AG04450 (cell line): ENCODE data around the gene ELAC1. TPM values are rescaled to one million over a fixed set of nuclear protein-coding genes. Genes with fewer than 3 reads are reported as not detected.

Experiments
- CTCF ChIA-PET: fragments of 300-600, 350-600 bp; formaldehyde crosslinking; extraction: SDS; loops from one replicate; lab custom pipeline; 2022; ENCODE audit warnings: antibody characterized with exemption, inconsistent platforms; lab: Charles Lee
- POLR2A ChIA-PET: fragments of 350-600 bp; formaldehyde crosslinking; extraction: SDS; loops from one replicate; lab custom pipeline; 2021; ENCODE audit warnings: antibody characterized with exemption, inconsistent platforms; lab: Yijun Ruan, JAX
- DNase-seq: peaks from one replicate; pipeline ENCODE4 v3.0.0-alpha.2; 2011; ENCODE audit warnings: low read depth, low spot score
- H3K27ac ChIP-seq: one replicate; pipeline ENCODE4 v1.5.1; 2012; ENCODE audit warnings: low read depth, low read length, control low read depth
- H3K27me3 ChIP-seq: one replicate; pipeline ENCODE4 v1.6.0; 2012; ENCODE audit warnings: low read length; ENCODE audit not compliant: control insufficient read depth, insufficient read depth
- H3K4me3 ChIP-seq: 2 replicates; pipeline ENCODE4 v1.5.1; 2011; ENCODE audit warnings: mild to moderate bottlenecking, low read depth, low read length, control low read depth
- H3K9me3 ChIP-seq: 2 replicates; pipeline ENCODE4 v1.5.1; 2012; ENCODE audit warnings: low read length; ENCODE audit not compliant: control insufficient read depth, insufficient read depth
- polyA plus RNA-seq: library from polyadenylated mRNA; depleted of rRNA; stranded (reverse); fragments of >200 nt; gene quantifications from 2 replicates; pipeline ENCODE4 v1.2.3, GENCODE V29; 2011
- TF ChIP-seq, protein P1 (sequence below): IDR thresholded peaks from 2 replicates; pipeline ENCODE4 v1.5.1; 2011; ENCODE audit warnings: low read depth, low read length, control low read depth, inconsistent platforms

The ELAC1 gene
- polyA plus RNA-seq, 1 experiment = 9.1 TPM

DNA sequence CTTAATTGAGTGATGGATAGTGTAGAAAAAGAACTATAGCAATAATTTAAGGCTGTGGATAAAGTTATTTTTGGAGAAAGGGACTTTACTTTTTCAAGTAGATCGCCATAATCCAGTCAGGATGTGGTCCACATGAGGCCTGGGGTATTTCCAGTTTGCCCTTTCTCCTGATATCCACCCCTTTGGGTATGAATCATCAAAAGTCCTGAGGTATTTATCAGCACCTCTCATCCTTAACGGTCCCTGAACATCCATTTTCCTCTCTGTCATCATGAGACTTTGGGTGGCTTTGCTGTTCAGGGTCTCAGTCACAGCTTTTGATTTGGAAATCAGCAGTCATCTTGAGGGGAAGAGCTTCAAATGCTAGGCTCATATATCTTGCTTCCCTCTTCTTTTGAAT lies 39.3 kb upstream of the ELAC1 start:
- H3K9me3 ChIP-seq = no peaks in the 10 kb centered on the region
- no peak overlapping the region for H3K4me3 ChIP-seq
- no peaks in the 10 kb centered on the region for H3K27me3 ChIP-seq
- ChIA-PET POLR2A (no interaction called here), CTCF (no interaction called here)
- DNase-seq = no peak
- no peak overlapping the region for H3K27ac ChIP-seq
- TF ChIP-seq, protein P1, sequence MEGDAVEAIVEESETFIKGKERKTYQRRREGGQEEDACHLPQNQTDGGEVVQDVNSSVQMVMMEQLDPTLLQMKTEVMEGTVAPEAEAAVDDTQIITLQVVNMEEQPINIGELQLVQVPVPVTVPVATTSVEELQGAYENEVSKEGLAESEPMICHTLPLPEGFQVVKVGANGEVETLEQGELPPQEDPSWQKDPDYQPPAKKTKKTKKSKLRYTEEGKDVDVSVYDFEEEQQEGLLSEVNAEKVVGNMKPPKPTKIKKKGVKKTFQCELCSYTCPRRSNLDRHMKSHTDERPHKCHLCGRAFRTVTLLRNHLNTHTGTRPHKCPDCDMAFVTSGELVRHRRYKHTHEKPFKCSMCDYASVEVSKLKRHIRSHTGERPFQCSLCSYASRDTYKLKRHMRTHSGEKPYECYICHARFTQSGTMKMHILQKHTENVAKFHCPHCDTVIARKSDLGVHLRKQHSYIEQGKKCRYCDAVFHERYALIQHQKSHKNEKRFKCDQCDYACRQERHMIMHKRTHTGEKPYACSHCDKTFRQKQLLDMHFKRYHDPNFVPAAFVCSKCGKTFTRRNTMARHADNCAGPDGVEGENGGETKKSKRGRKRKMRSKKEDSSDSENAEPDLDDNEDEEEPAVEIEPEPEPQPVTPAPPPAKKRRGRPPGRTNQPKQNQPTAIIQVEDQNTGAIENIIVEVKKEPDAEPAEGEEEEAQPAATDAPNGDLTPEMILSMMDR = no peak

DNA sequence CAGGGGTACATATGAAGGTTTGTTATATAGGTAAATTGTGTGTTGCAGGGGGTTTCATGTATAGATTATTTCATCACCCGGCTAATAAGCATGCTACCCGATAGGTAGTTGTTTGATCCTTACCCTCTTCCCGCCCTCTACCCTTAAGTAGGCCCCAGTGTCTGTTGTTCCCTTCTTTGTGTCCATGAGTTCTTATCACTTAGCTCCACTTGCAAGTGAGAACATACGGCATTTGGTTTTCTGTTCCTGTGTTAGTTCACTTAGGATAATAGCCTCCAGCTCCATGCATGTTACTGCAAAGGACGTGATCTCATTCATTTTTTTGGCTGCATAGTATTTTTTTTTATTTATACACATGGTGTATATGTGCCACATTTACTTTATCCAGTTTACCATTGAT lies 34.2 kb upstream of the ELAC1 start:
- Histone ChIP-seq H3K4me3 (no peak overlapping the region), H3K27me3 (no peaks in the 10 kb centered on the region), H3K27ac (no peak overlapping the region), H3K9me3 (no peaks in the 10 kb centered on the region)
- POLR2A ChIA-PET = no interaction called here
- TF ChIP-seq, protein P1 = no peak
- CTCF ChIA-PET = no interaction called here
- no peak for DNase-seq

DNA sequence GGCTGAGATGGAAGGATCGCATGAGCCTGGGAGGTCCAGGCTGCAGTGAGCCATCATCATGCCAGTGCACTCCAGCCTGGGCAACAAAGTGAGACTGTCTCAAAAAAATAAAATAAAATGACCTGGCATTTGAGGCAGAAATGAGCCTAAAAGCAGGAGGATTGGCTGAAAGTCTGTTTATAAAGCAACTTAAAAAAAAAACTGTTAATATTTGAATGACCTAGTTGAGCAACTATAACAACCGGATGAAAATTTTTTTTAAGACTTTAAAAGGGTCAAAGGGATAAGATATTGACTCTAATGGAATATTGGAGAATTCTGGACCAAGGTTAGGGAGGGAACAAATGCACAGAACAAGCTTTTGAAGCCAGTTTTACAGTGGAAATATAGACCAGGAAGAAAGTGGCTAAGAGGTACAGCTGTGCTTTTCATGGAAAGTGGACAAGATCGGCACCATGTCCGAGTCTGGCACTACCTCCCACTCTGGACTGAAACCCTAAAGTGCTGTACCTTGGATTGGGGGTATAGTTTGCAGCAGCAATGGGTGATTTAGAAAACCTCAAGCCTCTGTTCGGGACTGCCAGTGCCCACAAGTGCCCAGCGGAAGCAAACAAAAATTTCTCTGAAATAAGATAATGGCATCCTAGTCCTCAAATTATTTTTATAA lies 33.2 kb upstream of the ELAC1 start:
- Histone ChIP-seq H3K27ac (no peak overlapping the region), H3K4me3 (no peak overlapping the region), H3K9me3 (no peaks in the 10 kb centered on the region), H3K27me3 (no peaks in the 10 kb centered on the region)
- CTCF ChIA-PET = no interaction called here
- POLR2A ChIA-PET = no interaction called here
- no peak for DNase-seq
- TF ChIP-seq, protein P1 = no peak

DNA sequence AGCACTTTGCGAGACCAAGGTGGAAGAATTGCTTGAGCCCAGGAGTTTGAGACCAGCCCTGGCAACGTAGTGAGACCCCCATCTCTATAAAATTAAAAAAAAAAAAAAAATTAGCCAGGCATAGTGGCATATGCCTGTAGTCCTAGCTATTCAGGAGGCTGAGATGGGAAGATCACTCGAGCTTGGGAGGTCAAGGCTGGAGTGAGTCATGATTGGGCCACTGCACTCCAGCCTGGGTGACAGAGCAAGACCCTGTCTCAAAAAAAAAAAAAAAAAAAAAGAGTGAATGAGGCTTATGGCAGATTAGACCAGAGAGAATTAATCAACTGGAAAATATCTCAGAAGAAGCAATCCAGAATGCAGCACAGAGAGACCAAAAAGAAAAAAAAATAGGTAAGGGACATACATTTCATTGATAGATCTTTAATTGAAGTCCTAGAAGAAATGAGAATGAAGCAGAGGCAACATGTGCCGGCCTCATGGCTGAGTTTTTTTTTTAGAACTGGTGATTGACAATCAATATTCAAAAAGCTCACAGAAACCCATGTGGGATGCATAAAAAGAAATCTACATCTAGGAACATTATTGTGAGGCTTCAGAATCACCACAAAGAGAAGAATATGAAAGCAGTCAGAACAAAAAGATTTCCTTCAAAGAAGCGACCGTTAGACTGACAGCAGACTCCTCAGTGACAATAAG lies 32.2 kb upstream of the ELAC1 start:
- no peak for DNase-seq
- Histone ChIP-seq H3K27me3 (no peaks in the 10 kb centered on the region), H3K27ac (no peak overlapping the region), H3K9me3 (no peaks in the 10 kb centered on the region), H3K4me3 (no peak overlapping the region)
- ChIA-PET POLR2A (no interaction called here), CTCF (no interaction called here)
- TF ChIP-seq, protein P1 = no peak

DNA sequence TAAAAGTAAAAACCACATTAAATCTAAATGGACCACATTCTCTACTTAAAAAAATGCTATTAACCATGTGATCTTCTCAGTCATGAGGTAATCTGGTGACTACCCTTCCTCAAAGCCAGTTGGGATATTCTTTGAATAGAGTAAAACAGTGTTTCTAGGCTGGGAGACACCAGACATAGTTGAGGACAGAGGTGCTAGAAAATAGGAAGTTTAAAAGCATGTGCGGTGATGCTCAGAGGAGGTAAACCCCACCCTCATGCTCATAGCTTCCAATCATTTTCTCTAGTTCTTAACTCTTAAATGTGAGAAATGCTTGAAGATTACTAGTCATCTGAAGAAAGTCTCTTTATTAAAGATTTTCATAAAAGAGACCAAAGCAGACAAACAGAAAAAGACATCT lies 30.7 kb upstream of the ELAC1 start:
- TF ChIP-seq, protein P1 = no peak
- CTCF ChIA-PET = no interaction called here
- Histone ChIP-seq H3K4me3 (no peak overlapping the region), H3K27ac (no peak overlapping the region), H3K9me3 (no peaks in the 10 kb centered on the region), H3K27me3 (no peaks in the 10 kb centered on the region)
- no peak for DNase-seq
- POLR2A ChIA-PET = no interaction called here
